ENCODE data around the gene SEMA6D. TPM values are rescaled to one million over a fixed set of nuclear protein-coding genes. Genes with fewer than 3 reads are reported as not detected.

The SEMA6D gene
- total and polyA plus RNA-seq, 2 donors, result 2.5 to 35.6 TPM

- DNase-seq (ENCODE audit: extremely low spot score), result no peak
- H3K27ac ChIP-seq (ENCODE audit: low read depth), result no peak overlapping the region
- no peaks in the 10 kb centered on the region for H3K36me3 ChIP-seq (ENCODE audit: insufficient read depth)
- no peak overlapping the region for H3K4me3 ChIP-seq (ENCODE audit: low read depth, low read length)
- 83% methylated on average over 2 of the region's 2 CpGs for WGBS
- H3K4me1 ChIP-seq (ENCODE audit: insufficient read depth), result no peaks in the 10 kb centered on the region
These were observed 74.9 kb downstream of the SEMA6D start for GRCh38 chr15:47792231-47792630.

- Histone ChIP-seq H3K27ac (ENCODE audit: low read depth) (no peak overlapping the region), H3K4me1 (ENCODE audit: insufficient read depth) (no peaks in the 10 kb centered on the region), H3K4me3 (ENCODE audit: low read depth, low read length) (no peak overlapping the region), H3K36me3 (ENCODE audit: insufficient read depth) (no peaks in the 10 kb centered on the region)
- DNase-seq (ENCODE audit: extremely low spot score), result no peak
- 77% methylated on average over 3 of the region's 3 CpGs for WGBS
These were observed 77.1 kb downstream of the SEMA6D start for GRCh38 chr15:47794252-47794914.

GRCh38 chr15:47795864-47796263 is 78.6 kb downstream of the SEMA6D start:
- 90% methylated on average over 3 of the region's 3 CpGs for WGBS
- no peaks in the 10 kb centered on the region for H3K36me3 ChIP-seq (ENCODE audit: insufficient read depth)
- H3K4me1 ChIP-seq (ENCODE audit: insufficient read depth), result no peaks in the 10 kb centered on the region
- no peak overlapping the region for H3K4me3 ChIP-seq (ENCODE audit: low read depth, low read length)
- no peak for DNase-seq (ENCODE audit: extremely low spot score)
- H3K27ac ChIP-seq (ENCODE audit: low read depth), result no peak overlapping the region

GRCh38 chr15:47796339-47796738 is 79.0 kb downstream of the SEMA6D start:
- H3K36me3 ChIP-seq (ENCODE audit: insufficient read depth), result no peaks in the 10 kb centered on the region
- 65% methylated on average over 3 of the region's 3 CpGs for WGBS
- no peak for DNase-seq (ENCODE audit: extremely low spot score)
- no peak overlapping the region for H3K4me3 ChIP-seq (ENCODE audit: low read depth, low read length)
- H3K4me1 ChIP-seq (ENCODE audit: insufficient read depth), result no peaks in the 10 kb centered on the region
- H3K27ac ChIP-seq (ENCODE audit: low read depth), result no peak overlapping the region

- no peaks in the 10 kb centered on the region for H3K36me3 ChIP-seq (ENCODE audit: insufficient read depth)
- no peak overlapping the region for H3K4me3 ChIP-seq (ENCODE audit: low read depth, low read length)
- WGBS, result 73% methylated on average over 3 of the region's 3 CpGs
- DNase-seq (ENCODE audit: extremely low spot score), result no peak
- no peak overlapping the region for H3K27ac ChIP-seq (ENCODE audit: low read depth)
- H3K4me1 ChIP-seq (ENCODE audit: insufficient read depth), result no peaks in the 10 kb centered on the region
These were observed 79.5 kb downstream of the SEMA6D start for GRCh38 chr15:47796830-47797229.

- Histone ChIP-seq H3K4me3 (ENCODE audit: low read depth, low read length) (no peak overlapping the region), H3K36me3 (ENCODE audit: insufficient read depth) (no peaks in the 10 kb centered on the region), H3K27ac (ENCODE audit: low read depth) (no peak overlapping the region), H3K4me1 (ENCODE audit: insufficient read depth) (no peaks in the 10 kb centered on the region)
- WGBS, result 89% methylated on average over 3 of the region's 3 CpGs
- no peak for DNase-seq (ENCODE audit: extremely low spot score)
These were observed 84.2 kb downstream of the SEMA6D start for GRCh38 chr15:47801522-47801921.

GRCh38 chr15:47802216-47802615 is 84.9 kb downstream of the SEMA6D start:
- Histone ChIP-seq H3K36me3 (ENCODE audit: insufficient read depth) (no peaks in the 10 kb centered on the region), H3K4me3 (ENCODE audit: low read depth, low read length) (no peak overlapping the region), H3K27ac (ENCODE audit: low read depth) (no peak overlapping the region), H3K4me1 (ENCODE audit: insufficient read depth) (no peaks in the 10 kb centered on the region)
- DNase-seq (ENCODE audit: extremely low spot score), result no peak

- 90% methylated on average over 2 of the region's 2 CpGs for WGBS
- no peaks in the 10 kb centered on the region for H3K4me1 ChIP-seq (ENCODE audit: insufficient read depth)
- no peak overlapping the region for H3K4me3 ChIP-seq (ENCODE audit: low read depth, low read length)
- DNase-seq (ENCODE audit: extremely low spot score), result no peak
- no peak overlapping the region for H3K27ac ChIP-seq (ENCODE audit: low read depth)
- H3K36me3 ChIP-seq (ENCODE audit: insufficient read depth), result no peaks in the 10 kb centered on the region
These were observed 86.5 kb downstream of the SEMA6D start for GRCh38 chr15:47803767-47804166.

- 84% methylated on average over 6 of the region's 6 CpGs for WGBS
- no peaks in the 10 kb centered on the region for H3K4me1 ChIP-seq (ENCODE audit: insufficient read depth)
- H3K36me3 ChIP-seq (ENCODE audit: insufficient read depth), result no peaks in the 10 kb centered on the region
- DNase-seq (ENCODE audit: extremely low spot score), result no peak
- H3K27ac ChIP-seq (ENCODE audit: low read depth), result no peak overlapping the region
- H3K4me3 ChIP-seq (ENCODE audit: low read depth, low read length), result no peak overlapping the region
These were observed 87.4 kb downstream of the SEMA6D start for GRCh38 chr15:47804733-47805132.

- no peak overlapping the region for H3K4me3 ChIP-seq (ENCODE audit: low read depth, low read length)
- no peak overlapping the region for H3K27ac ChIP-seq (ENCODE audit: low read depth)
- DNase-seq (ENCODE audit: extremely low spot score), result no peak
- H3K36me3 ChIP-seq (ENCODE audit: insufficient read depth), result no peaks in the 10 kb centered on the region
- WGBS, result 61% methylated on average over 2 of the region's 2 CpGs
- no peaks in the 10 kb centered on the region for H3K4me1 ChIP-seq (ENCODE audit: insufficient read depth)
These were observed 88.7 kb downstream of the SEMA6D start for GRCh38 chr15:47806008-47806407.

GRCh38 chr15:47811172-47811571 is 93.9 kb downstream of the SEMA6D start:
- no peak for DNase-seq (ENCODE audit: extremely low spot score)
- Histone ChIP-seq H3K36me3 (ENCODE audit: insufficient read depth) (no peaks in the 10 kb centered on the region), H3K27ac (ENCODE audit: low read depth) (no peak overlapping the region), H3K4me1 (ENCODE audit: insufficient read depth) (no peaks in the 10 kb centered on the region), H3K4me3 (ENCODE audit: low read depth, low read length) (no peak overlapping the region)
- 34% methylated on average over 1 of the region's 1 CpG for WGBS

GRCh38 chr15:47812470-47812999 is 95.2 kb downstream of the SEMA6D start:
- H3K36me3 ChIP-seq (ENCODE audit: insufficient read depth), result no peaks in the 10 kb centered on the region
- no peak overlapping the region for H3K4me3 ChIP-seq (ENCODE audit: low read depth, low read length)
- H3K4me1 ChIP-seq (ENCODE audit: insufficient read depth), result no peaks in the 10 kb centered on the region
- no peak overlapping the region for H3K27ac ChIP-seq (ENCODE audit: low read depth)
- DNase-seq (ENCODE audit: extremely low spot score), result no peak
- WGBS, result 79% methylated on average over 4 of the region's 4 CpGs

- no peak for DNase-seq (ENCODE audit: extremely low spot score)
- Histone ChIP-seq H3K27ac (ENCODE audit: low read depth) (no peak overlapping the region), H3K4me1 (ENCODE audit: insufficient read depth) (no peaks in the 10 kb centered on the region), H3K4me3 (ENCODE audit: low read depth, low read length) (no peak overlapping the region), H3K36me3 (ENCODE audit: insufficient read depth) (no peaks in the 10 kb centered on the region)
- WGBS, result 86% methylated on average over 5 of the region's 5 CpGs
These were observed 96.6 kb downstream of the SEMA6D start for GRCh38 chr15:47813748-47814384.

GRCh38 chr15:47814620-47815019 is 97.3 kb downstream of the SEMA6D start:
- 89% methylated on average over 1 of the region's 1 CpG for WGBS
- Histone ChIP-seq H3K4me3 (ENCODE audit: low read depth, low read length) (no peak overlapping the region), H3K4me1 (ENCODE audit: insufficient read depth) (no peaks in the 10 kb centered on the region), H3K36me3 (ENCODE audit: insufficient read depth) (no peaks in the 10 kb centered on the region), H3K27ac (ENCODE audit: low read depth) (no peak overlapping the region)
- DNase-seq (ENCODE audit: extremely low spot score), result no peak

Measured in urinary bladder (tissue), 4 donors.